Liver (tissue), 3 donors: ENCODE results near the gene CHEK2.

Experiments used
- ATF3 ChIP-seq: IDR thresholded peaks from 2 replicates; pipeline ENCODE4 v1.6.1; 2016; ENCODE audit warnings: antibody characterized with exemption
- CTCF ChIP-seq: fragments of 150-350 bp; IDR thresholded peaks from 2 replicates; pipeline ENCODE4 v1.5.1; 2017; ENCODE audit warnings: improper control_type of control experiment, low read depth, low read length; ENCODE audit not compliant: missing input control
- RAD21 ChIP-seq, 2 donors: IDR thresholded peaks; 2 replicates each; pipeline ENCODE4 v1.6.1; 2016; ENCODE audit warnings: antibody characterized with exemption in 2 of 2, mild to moderate bottlenecking in 2 of 2
- ZBTB33 ChIP-seq: IDR thresholded peaks from 2 replicates; pipeline ENCODE4 v1.6.1; 2016; ENCODE audit warnings: antibody characterized with exemption
- donor health status: healthy.
- donor health status: healthy.

GRCh38 chr22:28779833-28780232 is 38.2 kb upstream of the CHEK2 start:
- no peak for TF ChIP-seq ATF3
- no peak for TF ChIP-seq ZBTB33
- TF ChIP-seq CTCF = no peak
- no peak for TF ChIP-seq RAD21 (IDR thresholded peaks at IDR 0.05)
